Adrenal gland (tissue), 12 donors: ENCODE data around the gene SFXN3. TPM values are rescaled to one million over a fixed set of nuclear protein-coding genes. Genes with fewer than 3 reads are reported as not detected.

ENCODE experiments used
- DNase-seq, 7 donors: peaks; one replicate each; pipeline ENCODE4 v3.0.0-alpha.2; 2019 to 2020
- H3K27ac ChIP-seq, 5 donors: fragments of 200-600 bp; sonication (generic) in 4 of 5; 1 replicate in 3 of 5; 2 replicates in 2 of 5; pipeline versions ENCODE4 v1.5.1 to v1.8.0; 2016 to 2020; ENCODE audit warnings: mild to moderate bottlenecking in 1 of 5
- H3K27me3 ChIP-seq: fragments of 200-600 bp; 2 replicates; pipeline ENCODE4 v1.8.0; 2021
- H3K36me3 ChIP-seq, 2 donors: fragments of 200-600 bp; replicated peaks in 1 of 2; 1 replicate in 1 of 2; 2 replicates in 1 of 2; pipeline versions ENCODE4 v1.5.1 to v1.8.0; 2018 to 2022
- H3K4me1 ChIP-seq, 2 donors: fragments of 200-600 bp; replicated peaks in 1 of 2; 1 replicate in 1 of 2; 2 replicates in 1 of 2; pipeline versions ENCODE4 v1.5.1 to v1.8.0; 2018 to 2021
- H3K4me3 ChIP-seq, 4 donors: fragments of 200-600 bp; sonication (generic) in 3 of 4; one replicate each; pipeline ENCODE4 v1.5.1; 2016 to 2018
- H3K9me3 ChIP-seq, 3 donors: fragments of 200-600 bp; sonication (generic) in 1 of 3; replicated peaks in 1 of 3; 1 replicate in 2 of 3; 2 replicates in 1 of 3; pipeline versions ENCODE4 v1.5.1 to v1.8.0; 2016 to 2021
- POLR2A ChIP-seq, 2 donors: fragments of 450-650 bp; IDR thresholded peaks; one replicate each; pipeline ENCODE4 v1.6.1; 2017; ENCODE audit warnings: antibody characterized with exemption in 2 of 2, mild to moderate bottlenecking in 2 of 2, moderate library complexity in 1 of 2
- WGBS, 4 donors: extraction: QIAGEN DNeasy Blood & Tissue Kit in 2 of 4; methylation state at CpG; one replicate each; pipeline versions ENCODE4 v1.1.5 to v1.1.7; 2013 to 2017; 5-methylcytosine and 5-hydroxymethylcytosine counted together
- intact Hi-C, 2 donors: fragments of 100-400 bp; cut with DNase I; formaldehyde crosslinking; loops; one replicate each; pipeline versions ENCODE4 v1.14.1 to v1.15.0; 2022 to 2023
- polyA plus RNA-seq, 3 donors: library from polyadenylated mRNA; stranded (reverse); fragments of 200-250 nt in 2 of 3; fragments of 350-450 nt in 1 of 3; fragmentation: Illumina TruSeq in 1 of 3; extraction: RNeasy Lipid Tissue Mini Kit (QIAGEN cat#74804) in 1 of 3; gene quantifications; one replicate each; pipeline ENCODE4 v1.2.3, GENCODE V29; 2013 to 2014
- total RNA-seq, 9 donors: library from RNA; depleted of rRNA in 4 of 9; stranded (reverse); fragments of >200 nt in 4 of 9; fragments of 120-200 nt in 1 of 9; fragmentation: NEBNext Ultra II Directional in 1 of 9; extraction: Animal tissue kit (Norgen Biotek cat#: 25700) in 1 of 9; gene quantifications; one replicate each; pipeline versions ENCODE4 v1.1.0 to v1.2.4, GENCODE V29; 2013 to 2023
- TF ChIP-seq, protein P1 (sequence below), 6 experiments: fragments of 450-650 bp in 4 of 6; fragments of 200-600 bp in 2 of 6; sonication (generic) in 1 of 6; IDR thresholded peaks; 1 replicate in 5 of 6; 2 replicates in 1 of 6; pipeline versions ENCODE4 v1.5.1 to v1.8.0; 2016 to 2021; ENCODE audit warnings: antibody characterized with exemption in 6 of 6, mild to moderate bottlenecking in 2 of 6, moderate library complexity in 1 of 6
- donor health status: healthy with polysubstance abuse.
- donor health status: Bipolar disorder and iron deficiency.
- donor health status: DM: yes; HTN: yes; CAD: no.
- donor health status: DM: no; HTN: no; CAD: no.
- donor health status: DM: no; HTN: no; CAD: no.
- donor health status: DM: yes; HTN: yes; CAD: no.

SFXN3 gene
- total and polyA plus RNA-seq, 12 donors, result 20.4 to 54.0 (median 31.0) TPM

DNA sequence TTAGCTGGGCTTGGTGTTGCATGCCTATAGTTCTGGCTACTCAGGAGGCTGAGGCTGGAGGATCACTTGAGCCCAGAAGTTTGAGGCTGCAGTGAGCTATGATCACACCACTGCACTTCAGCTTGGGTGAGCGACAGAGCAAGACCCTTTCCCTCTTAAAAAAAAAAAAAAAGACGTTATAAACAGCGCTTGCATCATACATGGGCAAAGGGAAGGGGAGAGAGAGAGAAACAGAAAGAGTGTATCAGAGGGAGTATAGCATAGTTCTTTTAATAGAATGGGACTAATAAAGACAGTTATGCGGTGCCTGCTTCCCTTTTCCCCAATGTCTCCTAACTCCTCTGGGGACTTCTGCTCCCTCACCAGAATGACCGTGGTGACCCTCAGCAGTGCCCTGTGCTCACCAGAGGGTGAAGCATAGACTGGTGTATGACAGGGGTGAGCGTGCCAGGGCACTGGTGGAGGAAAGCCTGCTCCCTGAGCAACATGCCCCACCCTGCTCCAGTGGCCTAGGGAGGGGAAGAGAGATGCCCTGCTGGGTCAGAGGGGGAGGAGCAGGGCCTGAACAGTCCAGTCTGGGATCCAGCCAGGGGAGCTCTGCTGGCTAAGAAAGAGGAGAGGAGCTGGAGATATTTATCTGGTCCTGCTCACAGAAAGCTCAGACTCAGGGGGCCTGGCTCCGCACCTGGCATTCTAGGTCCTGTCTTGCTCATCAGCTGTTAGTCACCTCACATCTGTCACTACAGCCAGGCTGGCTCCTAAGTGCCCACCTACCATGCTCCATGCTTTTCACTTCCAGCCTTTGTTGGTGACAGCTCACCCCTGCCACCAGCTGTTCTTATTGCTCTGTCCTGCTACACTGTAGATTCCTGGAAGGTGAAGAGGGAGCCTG is 2.3 kb upstream of the SFXN3 start:
- TF ChIP-seq POLR2A (IDR thresholded peaks at IDR 0.05), result no peak
- TF ChIP-seq, protein P1, sequence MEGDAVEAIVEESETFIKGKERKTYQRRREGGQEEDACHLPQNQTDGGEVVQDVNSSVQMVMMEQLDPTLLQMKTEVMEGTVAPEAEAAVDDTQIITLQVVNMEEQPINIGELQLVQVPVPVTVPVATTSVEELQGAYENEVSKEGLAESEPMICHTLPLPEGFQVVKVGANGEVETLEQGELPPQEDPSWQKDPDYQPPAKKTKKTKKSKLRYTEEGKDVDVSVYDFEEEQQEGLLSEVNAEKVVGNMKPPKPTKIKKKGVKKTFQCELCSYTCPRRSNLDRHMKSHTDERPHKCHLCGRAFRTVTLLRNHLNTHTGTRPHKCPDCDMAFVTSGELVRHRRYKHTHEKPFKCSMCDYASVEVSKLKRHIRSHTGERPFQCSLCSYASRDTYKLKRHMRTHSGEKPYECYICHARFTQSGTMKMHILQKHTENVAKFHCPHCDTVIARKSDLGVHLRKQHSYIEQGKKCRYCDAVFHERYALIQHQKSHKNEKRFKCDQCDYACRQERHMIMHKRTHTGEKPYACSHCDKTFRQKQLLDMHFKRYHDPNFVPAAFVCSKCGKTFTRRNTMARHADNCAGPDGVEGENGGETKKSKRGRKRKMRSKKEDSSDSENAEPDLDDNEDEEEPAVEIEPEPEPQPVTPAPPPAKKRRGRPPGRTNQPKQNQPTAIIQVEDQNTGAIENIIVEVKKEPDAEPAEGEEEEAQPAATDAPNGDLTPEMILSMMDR (IDR thresholded peaks at IDR 0.05), result no peak
- H3K36me3 ChIP-seq, result no peaks in the 10 kb centered on the region
- no peak for DNase-seq
- intact Hi-C loops, result no loop called here
- H3K27me3 ChIP-seq, result no peaks in the 10 kb centered on the region
- WGBS, 4 donors, result 48 to 74% (median 69%) methylated on average over 7 of the region's 7 CpGs
- H3K9me3 ChIP-seq, result no peaks in the 10 kb centered on the region
- H3K4me1 ChIP-seq, result peaks cover 14 to 24% of the 10 kb centered on the region in 2 donors
- H3K27ac ChIP-seq, result no peak overlapping the region
- no peak overlapping the region for H3K4me3 ChIP-seq

DNA sequence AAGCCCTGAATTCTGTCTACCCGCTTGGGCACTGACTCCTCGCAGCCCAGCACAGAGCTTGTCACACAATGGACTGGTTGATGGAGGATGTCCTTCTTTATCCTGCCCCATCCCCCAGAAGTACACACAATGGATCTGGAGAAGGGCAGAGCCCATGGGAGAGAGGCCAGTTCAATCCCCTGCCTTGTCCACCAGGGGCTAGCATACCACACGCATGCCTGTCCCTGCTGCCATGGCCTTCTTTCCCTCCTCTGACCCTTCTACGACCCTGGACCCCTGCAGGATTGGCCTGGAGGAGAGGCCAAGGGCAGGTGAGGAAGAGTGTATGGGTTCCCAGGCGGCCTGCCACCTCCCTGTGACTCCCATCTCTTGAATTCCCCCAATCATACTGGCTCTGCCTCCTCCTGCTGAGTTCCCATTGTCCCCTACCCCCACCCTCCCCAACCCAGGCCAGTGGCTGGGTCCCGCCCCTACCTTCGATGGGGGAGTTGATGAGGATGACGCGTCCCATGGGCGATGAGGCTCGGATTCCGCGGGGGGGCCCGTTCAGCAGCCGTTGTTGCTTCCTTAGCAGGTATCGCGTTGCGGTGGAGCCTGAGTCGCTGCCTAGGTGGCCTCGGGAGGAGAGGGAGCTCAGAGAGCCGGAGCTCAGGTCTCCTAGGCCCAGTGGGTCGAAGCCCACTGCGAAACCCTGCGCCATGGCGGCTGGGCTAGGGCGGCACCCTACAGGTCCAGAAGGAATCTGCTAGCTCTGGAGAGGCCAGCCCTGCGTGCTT is 1.3 kb upstream of the SFXN3 start:
- WGBS, 4 donors, result 59 to 75% (median 67%) methylated on average over 11 to 27 of the region's 27 CpGs
- DNase-seq, result no peak
- Histone ChIP-seq H3K27ac (no peak overlapping the region), H3K27me3 (no peaks in the 10 kb centered on the region), H3K36me3 (peaks cover 0 to 2% of the 10 kb centered on the region in 2 donors), H3K9me3 (no peaks in the 10 kb centered on the region), H3K4me1 (peaks cover 14 to 26% of the 10 kb centered on the region in 2 donors), H3K4me3 (no peak overlapping the region)
- intact Hi-C loops, result no loop called here
- TF ChIP-seq, protein P1 (IDR thresholded peaks at IDR 0.05), result no peak
- TF ChIP-seq POLR2A (IDR thresholded peaks at IDR 0.05), result no peak

DNA sequence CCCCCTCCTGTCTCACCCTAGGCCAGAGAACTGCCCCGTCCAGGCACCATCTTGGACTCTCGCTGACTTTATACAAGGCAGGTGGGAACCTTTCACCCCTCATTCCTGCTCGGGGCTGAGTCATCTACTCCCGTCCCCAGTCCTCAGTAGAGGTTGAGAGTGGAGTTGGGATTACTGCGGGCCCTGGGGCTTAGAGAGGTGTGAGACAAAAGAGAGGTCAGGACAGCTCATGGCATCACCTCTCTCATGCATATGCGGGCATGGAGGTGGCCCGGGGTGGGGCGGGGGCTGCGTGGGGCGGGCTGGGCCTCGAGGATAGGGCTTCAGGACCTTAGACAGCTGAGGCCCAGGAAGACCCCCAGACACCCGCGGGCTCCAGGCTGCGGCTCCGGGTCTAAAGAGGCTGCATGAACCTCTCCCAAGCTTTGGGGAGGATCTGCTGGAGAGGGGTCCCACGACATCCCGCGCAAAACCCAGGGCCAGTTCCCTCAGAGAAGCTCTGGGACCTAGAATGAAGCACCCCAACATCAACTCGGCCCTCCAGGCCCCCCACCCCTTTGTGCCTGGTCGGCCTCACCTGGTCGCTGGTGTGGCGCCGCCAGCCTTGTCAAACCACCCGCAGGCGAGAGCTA is 422 bp upstream of the SFXN3 start:
- Histone ChIP-seq H3K27ac (peak overlapping the region in 2 of 5 donors; percentile 96 to 98), H3K9me3 (no peaks in the 10 kb centered on the region), H3K4me1 (peaks cover 14 to 26% of the 10 kb centered on the region in 2 donors), H3K4me3 (peak overlapping the region in 2 of 4 donors; percentile 58 to 69), H3K27me3 (no peaks in the 10 kb centered on the region), H3K36me3 (peaks cover 0 to 11% of the 10 kb centered on the region in 2 donors)
- WGBS, 4 donors, result 10 to 22% (median 15%) methylated on average over 7 to 25 of the region's 25 CpGs
- DNase-seq, result no peak
- intact Hi-C loops, result no loop called here
- no peak for TF ChIP-seq POLR2A (IDR thresholded peaks at IDR 0.05)
- TF ChIP-seq, protein P1 (IDR thresholded peaks at IDR 0.05), result no peak
